ENCODE results near the gene NHERF2. TPM values are rescaled to one million over a fixed set of nuclear protein-coding genes. Genes with fewer than 3 reads are reported as not detected.

The NHERF2 gene
- total RNA-seq, 4 donors from 2014 or later, result 21.5 to 104 (median 30.2) TPM

DNA sequence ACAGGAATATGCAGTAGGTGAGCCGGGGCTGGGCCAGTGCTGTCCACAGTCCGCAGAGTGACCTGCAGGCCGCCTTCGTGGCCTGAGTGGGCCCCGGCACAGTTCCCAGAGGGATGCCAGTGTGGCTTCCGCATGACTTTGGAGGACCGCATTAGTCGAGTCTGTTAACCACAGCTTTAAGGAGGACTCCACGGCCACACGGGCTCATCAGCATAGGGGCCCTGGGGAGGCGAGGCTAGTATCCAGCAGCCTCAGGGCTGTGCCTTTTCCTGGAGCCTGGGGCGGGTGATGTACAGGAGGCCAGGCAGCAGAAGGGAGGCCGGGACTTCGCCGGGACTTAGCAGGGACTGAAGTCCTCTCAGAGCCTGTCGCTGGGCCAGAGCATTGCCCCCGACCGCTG lies 34.3 kb downstream of the NHERF2 start:
- Histone ChIP-seq H3K4me1 (no peaks in the 10 kb centered on the region), H3K4me3 (no peak overlapping the region), H3K9me3 (no peaks in the 10 kb centered on the region), H3K27ac (no peak overlapping the region), H3K27me3 (no peaks in the 10 kb centered on the region), H3K36me3 (peaks cover 0 to 89% (median 0%) of the 10 kb centered on the region in 3 donors)
- no peak for TF ChIP-seq POLR2A (IDR thresholded peaks at IDR 0.05)
- TF ChIP-seq, protein P1, sequence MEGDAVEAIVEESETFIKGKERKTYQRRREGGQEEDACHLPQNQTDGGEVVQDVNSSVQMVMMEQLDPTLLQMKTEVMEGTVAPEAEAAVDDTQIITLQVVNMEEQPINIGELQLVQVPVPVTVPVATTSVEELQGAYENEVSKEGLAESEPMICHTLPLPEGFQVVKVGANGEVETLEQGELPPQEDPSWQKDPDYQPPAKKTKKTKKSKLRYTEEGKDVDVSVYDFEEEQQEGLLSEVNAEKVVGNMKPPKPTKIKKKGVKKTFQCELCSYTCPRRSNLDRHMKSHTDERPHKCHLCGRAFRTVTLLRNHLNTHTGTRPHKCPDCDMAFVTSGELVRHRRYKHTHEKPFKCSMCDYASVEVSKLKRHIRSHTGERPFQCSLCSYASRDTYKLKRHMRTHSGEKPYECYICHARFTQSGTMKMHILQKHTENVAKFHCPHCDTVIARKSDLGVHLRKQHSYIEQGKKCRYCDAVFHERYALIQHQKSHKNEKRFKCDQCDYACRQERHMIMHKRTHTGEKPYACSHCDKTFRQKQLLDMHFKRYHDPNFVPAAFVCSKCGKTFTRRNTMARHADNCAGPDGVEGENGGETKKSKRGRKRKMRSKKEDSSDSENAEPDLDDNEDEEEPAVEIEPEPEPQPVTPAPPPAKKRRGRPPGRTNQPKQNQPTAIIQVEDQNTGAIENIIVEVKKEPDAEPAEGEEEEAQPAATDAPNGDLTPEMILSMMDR (IDR thresholded peaks at IDR 0.05), result no peak
- DNase-seq, result no peak

DNA sequence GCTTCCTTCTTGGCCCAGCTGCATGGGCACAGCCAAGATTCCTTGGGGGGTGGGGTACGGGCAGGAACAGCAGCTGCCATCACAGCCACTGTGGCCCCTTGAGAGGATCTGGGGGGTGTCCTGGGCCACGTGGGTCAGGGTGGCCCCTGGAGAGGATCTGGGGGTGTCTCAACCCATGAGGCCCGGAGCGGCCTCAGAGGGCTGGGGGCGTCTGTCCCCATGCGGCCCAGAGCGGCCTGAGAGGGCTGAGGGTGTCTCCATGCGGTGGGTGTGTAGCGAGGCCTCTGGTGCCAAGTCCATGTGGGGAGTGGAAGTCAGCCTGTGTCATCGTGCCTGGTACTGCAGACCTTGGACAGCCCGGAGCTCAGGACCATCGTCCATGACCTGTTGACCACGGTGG lies 34.8 kb downstream of the NHERF2 start:
- H3K36me3 ChIP-seq, result peaks cover 0 to 89% (median 0%) of the 10 kb centered on the region in 3 donors
- TF ChIP-seq, protein P1 (IDR thresholded peaks at IDR 0.05), result no peak
- TF ChIP-seq POLR2A (IDR thresholded peaks at IDR 0.05), result no peak

DNA sequence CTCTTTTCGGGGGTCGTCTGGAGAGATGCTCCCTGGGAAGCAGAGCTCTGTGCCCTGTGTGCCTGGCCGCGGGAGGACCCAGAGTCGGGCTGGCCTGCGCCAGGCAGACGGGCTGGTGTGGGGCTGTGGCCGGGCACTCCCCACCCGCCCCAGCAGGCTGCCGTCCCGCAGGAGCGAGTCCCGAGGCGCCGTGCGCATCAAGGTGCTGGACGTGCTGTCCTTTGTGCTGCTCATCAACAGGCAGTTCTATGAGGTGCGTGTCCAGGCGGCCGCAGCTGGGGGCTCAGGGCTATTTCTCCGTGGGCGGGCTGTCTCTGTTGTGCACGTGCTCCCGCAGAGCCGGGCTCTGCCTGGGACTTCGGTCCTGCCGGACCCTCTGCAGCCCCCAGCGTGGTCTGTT lies 36.1 kb downstream of the NHERF2 start:
- Histone ChIP-seq H3K27ac (no peak overlapping the region), H3K36me3 (peaks cover 0 to 90% (median 0%) of the 10 kb centered on the region in 3 donors), H3K27me3 (no peaks in the 10 kb centered on the region), H3K4me1 (no peaks in the 10 kb centered on the region), H3K9me3 (no peaks in the 10 kb centered on the region), H3K4me3 (no peak overlapping the region)
- DNase-seq, result no peak
- TF ChIP-seq, protein P1 (IDR thresholded peaks at IDR 0.05), result no peak
- TF ChIP-seq POLR2A (IDR thresholded peaks at IDR 0.05), result no peak

More for the DNA sequence above, 34.8 kb downstream of the NHERF2 start:
- no peaks in the 10 kb centered on the region for H3K4me1 ChIP-seq
- no peaks in the 10 kb centered on the region for H3K9me3 ChIP-seq
- H3K27ac ChIP-seq, result no peak overlapping the region
- H3K27me3 ChIP-seq, result no peaks in the 10 kb centered on the region
- H3K4me3 ChIP-seq, result no peak overlapping the region
- DNase-seq, result no peak

DNA sequence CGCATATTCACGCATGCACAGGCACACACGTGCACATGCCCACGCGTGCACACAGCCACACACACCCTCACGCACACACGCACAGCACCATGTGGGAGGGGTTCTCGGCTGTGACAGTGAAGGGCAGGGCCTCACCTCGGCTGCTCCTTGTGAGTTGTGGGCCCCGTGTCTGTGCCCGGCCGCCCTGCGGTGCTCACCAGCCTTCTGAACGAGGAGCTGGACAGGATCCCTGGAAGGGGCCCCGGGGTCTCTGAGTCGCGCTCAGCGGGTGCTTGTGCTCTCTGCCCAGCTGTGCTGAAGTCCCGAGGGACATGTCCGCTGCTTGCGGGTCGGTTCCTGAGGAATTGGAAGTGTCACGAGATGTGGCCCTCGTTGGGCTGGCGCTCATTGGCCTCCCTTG lies 37.2 kb downstream of the NHERF2 start:
- H3K27ac ChIP-seq, result no peak overlapping the region
- DNase-seq, result no peak
- H3K4me3 ChIP-seq, result no peak overlapping the region
- H3K36me3 ChIP-seq, result peaks cover 0 to 90% (median 0%) of the 10 kb centered on the region in 3 donors
- H3K4me1 ChIP-seq, result no peaks in the 10 kb centered on the region
- no peaks in the 10 kb centered on the region for H3K27me3 ChIP-seq
- no peaks in the 10 kb centered on the region for H3K9me3 ChIP-seq
- TF ChIP-seq, protein P1 (IDR thresholded peaks at IDR 0.05), result no peak
- no peak for TF ChIP-seq POLR2A (IDR thresholded peaks at IDR 0.05)

DNA sequence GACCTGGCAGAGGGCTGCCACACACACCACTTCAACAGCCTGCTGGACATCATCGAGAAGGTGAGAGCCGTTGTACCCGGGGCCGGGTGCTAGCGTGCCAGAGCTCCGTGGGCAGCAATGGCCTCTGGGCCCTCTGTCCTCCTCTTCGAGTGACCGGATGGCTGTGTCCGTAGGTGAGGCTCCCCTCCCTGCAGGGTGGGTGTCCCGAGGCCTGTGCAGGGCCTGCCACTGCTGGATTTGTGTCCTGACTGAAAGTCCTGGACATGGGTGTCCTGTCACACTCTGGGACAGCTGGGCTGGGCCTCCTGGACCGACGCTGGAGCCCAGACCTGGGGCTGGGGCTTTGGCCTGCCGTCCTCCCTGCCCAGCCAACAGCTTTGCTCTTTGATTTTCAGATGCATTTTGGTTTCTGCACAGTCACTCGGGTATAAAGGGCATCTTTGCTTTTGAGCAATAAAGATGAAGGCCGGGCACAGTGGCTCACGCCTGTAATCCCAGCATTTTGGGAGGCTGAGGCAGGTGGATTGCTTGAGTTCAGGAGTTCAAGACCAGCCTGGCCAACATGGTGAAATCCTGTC lies 37.8 kb downstream of the NHERF2 start:
- TF ChIP-seq POLR2A (IDR thresholded peaks at IDR 0.05), result no peak
- TF ChIP-seq, protein P1 (IDR thresholded peaks at IDR 0.05), result no peak
- H3K27ac ChIP-seq, result no peak overlapping the region
- H3K36me3 ChIP-seq, result peaks cover 0 to 93% (median 0%) of the 10 kb centered on the region in 3 donors
- H3K4me1 ChIP-seq, result no peaks in the 10 kb centered on the region
- no peaks in the 10 kb centered on the region for H3K27me3 ChIP-seq
- no peaks in the 10 kb centered on the region for H3K9me3 ChIP-seq
- no peak overlapping the region for H3K4me3 ChIP-seq
- no peak for DNase-seq
